Stimulated activated CD4-positive, alpha-beta T cell treated with anti-CD3 and anti-CD28 coated beads, Interleukin-2, amount 100 ng/mL, for 48 hours (primary cell): Measurements from ENCODE around the gene CEP170B.
"Not testable (repeated sequence)": the region's sequence is repeated elsewhere in the genome, so short reads cannot be mapped to it uniquely, and the experiment has no call there.

Experiments used
- DNase-seq, 2 donors: peaks; one replicate each; pipeline ENCODE4 v3.0.0-alpha.2; 2020

CEP170B gene

DNA sequence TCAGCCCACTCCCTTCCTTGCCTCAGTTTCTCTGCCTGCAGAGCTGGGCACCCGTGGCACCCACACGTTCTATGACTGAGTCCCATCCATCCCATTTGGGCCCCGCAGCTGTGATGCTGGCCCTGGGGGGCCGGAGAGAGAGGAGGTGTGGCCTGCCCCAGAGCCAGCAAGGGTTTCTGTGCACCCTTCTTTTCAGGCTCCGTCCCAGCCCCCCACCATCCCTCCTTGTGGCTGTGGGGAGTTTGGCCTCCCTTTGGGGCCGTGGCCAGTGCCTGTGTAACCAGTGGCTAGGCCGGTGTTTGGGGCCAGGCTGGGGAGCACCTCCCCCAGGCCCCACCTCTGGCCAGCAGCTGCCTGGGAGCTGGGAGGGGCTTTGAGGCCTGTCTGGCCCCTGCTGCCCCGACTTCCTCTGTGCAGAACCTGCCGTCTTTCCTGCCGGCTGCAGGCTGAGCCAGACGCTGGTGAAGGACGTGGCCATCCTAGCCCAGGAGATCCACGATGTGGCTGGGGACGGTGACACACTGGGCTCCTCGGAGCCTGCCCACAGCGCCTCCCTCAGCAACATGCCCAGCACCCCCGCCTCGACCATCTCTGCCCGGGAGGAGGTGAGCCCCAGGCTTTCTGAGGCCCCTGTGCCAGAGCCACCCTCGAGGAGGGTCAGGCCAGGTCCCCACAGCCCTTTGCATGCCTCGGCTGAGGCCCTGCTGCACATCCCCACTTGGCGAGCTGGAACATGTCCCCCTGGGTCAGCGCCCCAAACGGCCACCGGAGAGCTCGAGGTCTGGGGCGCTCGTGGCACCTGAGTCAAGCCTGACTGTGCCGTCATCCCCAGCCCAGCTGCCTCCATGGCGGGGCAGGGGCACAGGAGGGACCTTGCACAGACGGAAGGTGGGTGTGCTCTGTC lies 27.7 kb downstream of the CEP170B start:
- no peak for DNase-seq

DNA sequence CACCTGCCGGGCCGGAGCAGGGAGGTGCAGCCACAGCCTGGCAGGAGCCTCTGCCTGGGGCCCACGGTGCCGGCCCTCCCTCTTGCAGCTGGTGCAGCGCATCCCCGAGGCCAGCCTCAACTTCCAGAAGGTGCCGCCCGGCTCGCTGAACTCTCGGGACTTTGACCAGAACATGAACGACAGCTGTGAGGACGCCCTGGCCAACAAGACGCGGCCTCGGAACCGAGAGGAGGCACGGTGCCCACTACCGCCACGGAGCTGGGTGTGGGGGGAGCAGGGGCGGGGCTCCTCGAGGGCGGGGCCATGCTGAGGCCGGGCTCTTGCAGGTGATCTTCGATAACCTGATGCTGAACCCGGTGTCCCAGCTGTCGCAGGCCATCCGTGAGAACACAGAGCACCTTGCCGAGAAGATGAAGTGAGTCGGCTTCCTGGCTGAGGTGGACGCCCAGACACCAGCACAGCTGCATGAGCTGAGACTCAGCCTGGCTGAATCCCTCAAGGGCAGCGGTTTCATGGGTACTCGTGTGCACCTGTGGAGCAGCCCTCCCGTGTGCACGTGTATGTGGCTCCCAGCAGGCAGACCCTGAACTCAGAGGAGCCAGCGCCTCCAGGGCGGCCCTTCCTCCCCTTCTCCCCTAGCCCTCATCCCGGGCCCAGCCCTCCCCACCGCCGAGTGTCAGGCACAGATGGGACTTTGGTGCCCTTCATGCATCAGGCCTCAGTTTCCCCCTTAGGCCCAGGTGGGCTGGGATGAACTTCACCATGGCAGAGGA lies 28.6 kb downstream of the CEP170B start:
- DNase-seq = no peak

DNA sequence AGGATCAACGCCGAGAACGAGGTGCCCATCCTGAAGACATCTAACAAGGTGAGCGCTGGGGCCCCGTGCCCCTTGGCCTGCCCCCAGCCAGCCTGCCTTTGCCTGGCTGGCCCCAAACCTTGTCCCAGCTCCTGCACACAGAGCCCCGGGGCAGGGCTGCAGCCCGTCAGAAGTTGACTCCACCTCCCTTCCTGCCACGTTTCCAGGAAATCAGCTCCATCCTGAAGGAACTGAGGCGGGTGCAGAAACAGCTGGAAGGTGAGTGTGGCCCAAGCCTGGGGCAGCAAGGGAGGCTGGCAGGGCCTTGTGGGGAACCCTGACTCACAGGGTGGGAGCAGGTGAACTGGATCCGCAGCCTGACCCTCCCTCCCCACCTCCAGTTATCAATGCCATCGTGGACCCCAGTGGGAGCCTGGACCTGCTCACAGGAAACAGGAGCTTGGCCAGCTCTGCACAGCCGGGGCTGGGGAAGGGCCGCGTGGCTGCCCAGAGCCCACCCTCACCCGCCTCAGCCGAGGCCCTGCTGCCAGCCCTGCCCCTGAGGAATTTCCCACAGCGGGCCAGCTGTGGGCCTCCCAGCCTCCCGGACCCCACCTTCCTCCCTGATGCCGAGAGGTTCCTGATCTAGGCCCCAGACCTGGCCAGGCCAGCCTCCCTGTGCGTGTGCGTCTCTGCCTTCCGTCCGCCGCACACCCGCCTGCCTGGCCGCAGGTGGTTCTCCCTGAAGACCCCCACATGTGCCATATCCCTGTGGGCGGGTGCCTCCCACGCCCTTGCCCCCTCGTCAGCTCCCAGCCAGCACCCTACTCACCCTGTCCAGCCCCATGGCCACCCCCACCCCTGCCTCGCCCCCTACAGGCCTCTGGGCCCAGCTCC lies 29.5 kb downstream of the CEP170B start:
- no peak for DNase-seq

DNA sequence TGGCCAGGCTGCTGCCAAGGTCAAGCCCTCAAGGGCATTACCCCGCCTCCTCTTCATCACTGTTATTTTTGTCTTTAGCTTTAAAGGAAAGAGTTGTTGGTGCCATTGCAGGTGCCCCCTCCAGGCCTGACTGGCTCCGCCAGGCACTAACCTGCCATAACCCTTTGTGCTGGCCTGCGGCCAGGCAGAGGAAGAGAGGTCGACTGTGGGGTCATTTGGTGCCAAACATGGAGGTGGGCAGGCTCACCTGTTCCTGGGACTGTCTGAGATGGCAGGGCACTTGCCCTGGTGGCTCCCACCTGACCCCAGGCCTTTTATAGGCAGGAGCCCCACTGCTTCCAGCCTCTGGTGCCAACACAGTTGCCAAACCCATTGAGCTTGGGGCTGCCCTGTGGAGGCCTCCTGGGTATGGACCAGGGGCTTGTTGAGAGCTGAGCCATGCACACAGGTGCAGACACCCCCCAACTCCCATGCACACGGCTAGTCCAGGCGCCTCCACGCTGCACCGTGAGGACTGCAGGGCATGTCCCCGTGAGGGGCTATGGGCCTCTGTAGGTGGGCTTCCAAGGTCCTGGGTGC lies 30.2 kb downstream of the CEP170B start:
- DNase-seq = no peak

DNA sequence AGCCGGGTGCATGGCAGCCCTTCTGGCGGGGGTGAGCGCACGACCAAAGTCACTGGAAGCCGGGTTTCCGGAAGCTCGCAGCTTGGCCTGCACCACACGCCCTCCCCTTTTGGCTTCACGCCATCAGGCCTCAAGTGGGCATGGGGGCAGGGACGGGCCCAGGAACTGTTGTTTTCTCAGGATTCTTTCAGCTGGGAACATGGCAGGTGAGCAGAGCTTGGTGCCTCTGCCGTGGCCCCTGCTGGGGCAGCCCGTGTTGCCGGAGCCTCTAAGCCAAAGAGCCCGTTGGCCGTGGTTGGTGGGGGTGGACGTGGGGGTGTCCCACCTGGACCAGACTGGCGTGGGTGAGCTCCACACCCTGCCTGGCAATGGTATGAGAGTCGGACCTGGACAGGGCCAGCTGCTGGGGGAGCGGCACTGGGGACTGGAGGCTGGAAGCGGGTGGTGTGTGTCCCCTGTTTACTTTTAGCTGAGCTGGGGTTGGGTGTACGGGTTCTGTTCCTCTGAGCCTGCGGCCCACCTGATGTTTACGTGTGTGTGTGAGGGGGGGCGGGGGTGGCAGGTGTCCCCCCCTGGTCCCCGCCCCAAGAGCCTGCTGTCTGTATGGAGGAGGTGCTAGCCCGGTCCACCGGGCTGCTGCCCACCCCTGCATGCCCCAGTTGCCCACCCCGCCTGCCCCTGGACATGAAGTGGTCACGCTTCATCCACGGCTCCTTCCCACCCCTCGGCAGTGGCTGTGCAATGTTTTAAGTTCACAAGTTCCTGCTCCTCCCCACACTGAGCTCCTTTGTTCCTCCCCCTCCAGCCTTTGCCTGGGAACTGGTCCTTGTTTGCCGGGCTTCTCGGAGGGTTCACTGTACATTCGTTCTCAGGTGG lies 31.0 kb downstream of the CEP170B start:
- no peak for DNase-seq

DNA sequence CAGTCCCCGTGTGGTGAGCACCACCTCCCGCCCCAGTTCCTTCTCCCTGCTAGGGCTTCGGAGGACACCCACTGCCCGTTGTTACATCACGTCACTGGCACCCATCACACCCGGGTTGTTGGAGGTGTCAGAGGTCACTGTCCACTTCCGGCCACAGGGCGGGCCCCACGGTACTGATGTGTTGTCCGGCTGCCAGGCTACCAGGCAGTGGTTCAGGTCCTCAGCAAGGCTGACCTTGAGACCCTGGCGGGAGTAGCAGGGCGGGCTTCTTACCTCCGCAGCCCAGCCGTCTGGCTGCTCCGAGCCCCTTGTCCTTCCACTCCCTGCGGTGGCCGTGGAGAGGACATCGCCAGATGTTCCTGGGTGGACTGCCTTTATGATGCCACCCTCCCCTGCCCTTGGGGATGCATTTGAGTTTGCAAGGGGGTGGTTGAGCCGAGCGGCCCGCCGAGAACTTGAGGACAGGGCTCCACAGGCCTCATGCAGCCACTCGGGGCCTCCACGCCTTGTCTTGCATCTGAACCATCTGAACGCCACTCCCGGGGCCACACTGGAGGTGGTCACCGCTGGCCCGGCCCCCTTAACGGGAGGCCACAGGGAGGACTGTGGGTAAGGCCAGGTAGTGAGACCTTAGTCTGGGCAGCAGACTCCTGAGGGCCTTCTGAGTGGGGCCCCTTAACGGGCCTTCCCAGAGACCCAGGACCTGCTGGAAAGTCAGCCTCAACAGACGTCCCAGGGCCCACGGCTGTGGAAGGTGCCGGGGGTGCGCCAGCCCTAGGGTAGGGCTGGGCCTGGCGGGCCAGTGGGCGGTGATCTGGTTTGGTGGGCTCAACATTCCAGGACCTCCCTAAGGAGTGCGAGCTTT lies 32.5 kb downstream of the CEP170B start:
- DNase-seq = no peak

DNA sequence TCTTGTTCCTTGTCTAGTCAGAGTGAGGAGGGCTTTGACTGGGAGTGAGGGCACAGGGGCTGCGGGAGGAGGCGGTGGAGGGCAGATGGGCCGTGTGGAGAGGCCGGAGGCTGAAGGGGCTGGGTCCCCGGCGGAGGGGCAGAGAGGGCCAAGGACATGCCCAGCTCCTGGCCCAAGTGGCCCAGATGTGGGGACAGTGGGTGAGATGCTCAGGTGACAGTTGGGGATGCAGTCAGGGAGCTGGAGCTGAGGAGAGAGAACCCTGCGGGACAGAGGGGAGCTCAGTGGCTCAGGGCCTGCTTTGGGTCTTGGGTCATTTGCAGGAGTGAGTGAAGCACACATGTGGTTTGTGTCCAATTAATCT lies 33.1 kb downstream of the CEP170B start:
- no peak for DNase-seq

DNA sequence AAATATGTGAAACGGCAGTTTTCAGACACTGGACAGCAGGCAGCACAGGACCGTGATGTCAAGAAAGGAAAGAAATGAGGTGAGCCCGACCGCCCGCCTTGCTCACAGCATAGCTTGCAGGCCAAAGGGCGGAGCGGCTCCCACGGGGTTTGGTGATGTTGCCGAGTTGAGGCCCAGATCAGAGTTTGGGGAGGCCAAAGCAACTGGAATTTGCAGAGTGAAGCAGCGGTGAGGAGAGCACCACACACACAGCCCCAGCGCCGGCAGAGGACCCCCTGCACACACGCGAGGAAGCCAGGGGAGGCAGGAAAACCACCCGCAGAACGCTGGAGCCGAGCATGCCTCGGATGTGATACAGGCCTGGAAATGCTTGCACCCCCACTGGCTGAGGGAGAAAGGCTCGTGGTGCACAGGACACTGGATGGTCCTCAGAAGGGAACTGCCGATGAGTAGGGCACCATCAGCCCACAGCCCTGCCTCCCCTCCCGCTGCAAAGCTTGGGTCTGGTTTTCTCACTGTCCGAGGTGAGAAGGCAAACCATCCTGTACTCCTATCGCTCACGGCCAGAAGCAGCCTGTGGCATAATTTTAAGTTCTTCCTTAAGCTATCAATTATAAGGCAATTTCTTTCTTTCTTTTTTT lies 33.9 kb downstream of the CEP170B start:
- DNase-seq = no peak

DNA sequence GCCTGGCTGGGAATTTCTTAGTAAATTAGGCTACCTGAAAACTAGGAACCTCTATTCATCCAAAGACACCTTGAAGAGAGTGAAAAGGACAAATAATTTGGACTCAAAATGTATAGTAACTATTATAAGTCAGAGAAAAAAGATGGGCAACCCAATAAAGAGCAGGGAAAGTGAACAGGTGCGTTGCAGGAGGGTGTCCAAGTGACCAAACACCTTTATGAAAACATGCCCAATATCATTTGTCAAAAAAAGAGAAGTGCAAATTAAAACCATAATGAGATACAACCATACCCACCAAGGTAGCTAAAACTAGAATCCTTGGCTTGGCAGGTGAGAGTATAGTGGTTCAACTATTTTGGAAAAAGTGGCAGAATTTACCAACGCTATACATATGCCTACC lies 34.7 kb downstream of the CEP170B start:
- DNase-seq = no peak

DNA sequence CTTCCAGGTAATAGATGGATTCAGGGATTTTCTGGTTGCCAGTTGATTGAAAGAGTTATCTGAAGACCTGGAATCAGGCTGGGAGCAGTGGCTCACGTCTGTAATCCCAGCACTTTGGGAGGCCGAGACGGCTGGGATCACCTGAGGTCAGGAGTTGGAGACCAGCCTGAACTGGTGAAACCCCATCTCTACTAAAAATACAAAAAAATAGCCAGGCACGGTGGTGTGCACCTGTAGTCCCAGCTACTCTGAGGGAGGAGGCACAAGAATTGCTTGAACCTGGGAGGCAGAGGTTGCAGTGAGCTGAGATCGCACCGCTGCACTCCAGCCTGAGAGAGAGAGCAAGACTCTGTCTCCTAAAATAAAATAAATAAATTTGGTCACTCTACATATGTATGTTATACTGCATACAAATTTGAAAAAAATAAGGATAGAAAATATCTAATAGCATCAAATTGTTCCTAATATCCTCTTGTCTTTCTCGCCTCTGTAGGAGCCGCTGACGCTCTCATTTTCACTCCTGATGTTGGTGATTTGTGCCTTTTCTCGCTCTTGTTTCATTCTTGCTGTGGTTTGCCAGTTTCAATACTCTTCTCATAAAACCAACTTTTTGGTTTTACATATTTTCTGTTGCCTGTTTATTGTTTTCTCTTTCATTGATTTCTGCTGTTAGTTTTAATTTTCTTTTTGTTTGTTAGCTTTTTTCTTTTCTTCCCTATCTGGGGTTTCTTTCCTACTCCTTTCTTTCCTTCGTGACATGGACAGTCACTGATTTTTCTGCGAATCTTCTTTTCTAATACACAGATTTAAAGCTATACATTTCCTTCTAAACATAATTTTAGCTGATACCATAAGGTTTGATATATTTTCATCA lies 35.8 kb downstream of the CEP170B start:
- no peak for DNase-seq

DNA sequence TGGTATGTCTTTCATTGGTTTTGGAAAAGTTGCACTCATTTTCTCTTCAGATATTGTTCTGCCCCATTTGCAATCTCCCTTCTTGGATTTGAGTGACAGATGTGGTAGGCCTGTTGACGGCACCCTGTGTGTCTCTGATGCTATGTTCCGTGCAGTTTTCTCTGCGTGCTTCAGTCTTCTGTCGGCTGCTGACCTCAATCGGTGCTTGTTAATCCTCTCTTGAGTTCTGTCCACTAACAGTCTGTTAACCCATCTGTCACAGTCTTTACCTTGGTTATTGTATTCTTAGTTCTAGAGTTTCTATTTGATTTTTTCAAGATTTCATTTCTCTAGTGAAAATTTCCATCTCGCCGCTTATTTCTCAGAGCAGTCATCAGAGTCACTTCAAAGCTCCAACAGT lies 38.9 kb downstream of the CEP170B start:
- no peak for DNase-seq

DNA sequence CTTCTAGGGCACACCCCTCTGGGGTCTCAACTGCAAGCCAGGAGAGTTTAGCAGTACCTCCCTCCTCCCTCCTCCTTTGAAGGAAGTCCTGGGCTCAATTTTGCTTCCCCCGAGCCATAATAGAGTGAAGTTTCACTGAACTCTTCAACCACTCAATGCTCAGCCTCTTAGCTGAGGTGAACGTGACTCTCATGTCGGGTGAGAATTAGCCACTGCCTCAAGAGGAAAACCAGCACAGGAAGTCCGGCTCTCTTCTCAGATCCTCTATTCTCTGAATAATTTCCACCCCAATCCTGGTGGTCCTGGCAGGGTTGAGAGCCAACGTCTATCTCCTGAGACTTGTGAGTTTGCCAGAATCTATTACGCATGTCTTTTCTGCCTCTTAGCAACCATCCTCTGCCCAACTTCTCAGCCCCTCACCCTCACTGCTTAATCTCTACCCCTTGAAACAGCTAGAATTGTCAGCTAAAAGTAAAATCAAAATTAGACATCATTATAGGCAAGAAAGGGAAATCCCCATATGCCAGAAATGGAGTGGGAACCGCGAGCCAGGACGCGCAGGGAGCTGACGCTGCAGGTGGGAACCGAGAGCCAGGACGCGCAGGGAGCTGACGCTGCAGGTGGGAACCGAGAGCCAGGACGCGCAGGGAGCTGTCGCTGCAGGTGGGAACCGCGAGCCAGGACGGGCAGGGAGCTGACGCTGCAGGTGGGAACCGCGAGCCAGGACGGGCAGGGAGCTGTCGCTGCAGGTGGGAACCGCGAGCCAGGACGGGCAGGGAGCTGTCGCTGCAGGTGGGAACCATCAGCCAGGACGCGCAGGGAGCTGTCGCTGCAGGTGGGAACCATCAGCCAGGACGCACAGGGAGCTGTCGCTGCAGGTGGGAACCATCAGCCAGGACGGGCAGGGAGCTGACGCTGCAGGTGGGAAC lies 39.8 kb downstream of the CEP170B start:
- not testable (repeated sequence) for DNase-seq

DNA sequence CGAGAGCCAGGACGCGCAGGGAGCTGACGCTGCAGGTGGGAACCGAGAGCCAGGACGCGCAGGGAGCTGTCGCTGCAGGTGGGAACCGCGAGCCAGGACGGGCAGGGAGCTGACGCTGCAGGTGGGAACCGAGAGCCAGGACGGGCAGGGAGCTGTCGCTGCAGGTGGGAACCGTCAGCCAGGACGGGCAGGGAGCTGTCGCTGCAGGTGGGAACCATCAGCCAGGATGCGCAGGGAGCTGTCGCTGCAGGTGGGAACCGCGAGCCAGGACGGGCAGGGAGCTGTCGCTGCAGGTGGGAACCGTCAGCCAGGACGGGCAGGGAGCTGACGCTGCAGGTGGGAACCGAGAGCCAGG lies 40.5 kb downstream of the CEP170B start:
- DNase-seq = not testable (repeated sequence)

DNA sequence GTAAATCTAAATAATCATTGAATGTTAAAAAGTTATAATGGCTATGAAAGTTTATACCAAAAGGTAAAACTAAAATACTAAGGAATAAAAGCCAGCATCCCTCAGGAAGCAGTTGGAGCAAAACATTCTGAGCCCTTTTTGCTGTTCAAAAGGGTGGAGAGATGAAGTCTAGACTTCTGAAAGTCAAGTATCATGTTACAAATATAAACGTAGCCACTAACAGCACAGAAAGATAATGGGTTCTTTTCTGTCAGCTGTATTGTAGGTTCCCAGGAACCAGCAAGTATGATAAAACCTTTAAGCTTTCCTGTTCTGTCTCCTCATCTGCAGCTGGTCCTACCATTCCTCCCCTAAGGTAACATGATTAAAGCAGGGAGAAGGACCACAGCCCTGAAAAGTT lies 43.2 kb downstream of the CEP170B start:
- no peak for DNase-seq

DNA sequence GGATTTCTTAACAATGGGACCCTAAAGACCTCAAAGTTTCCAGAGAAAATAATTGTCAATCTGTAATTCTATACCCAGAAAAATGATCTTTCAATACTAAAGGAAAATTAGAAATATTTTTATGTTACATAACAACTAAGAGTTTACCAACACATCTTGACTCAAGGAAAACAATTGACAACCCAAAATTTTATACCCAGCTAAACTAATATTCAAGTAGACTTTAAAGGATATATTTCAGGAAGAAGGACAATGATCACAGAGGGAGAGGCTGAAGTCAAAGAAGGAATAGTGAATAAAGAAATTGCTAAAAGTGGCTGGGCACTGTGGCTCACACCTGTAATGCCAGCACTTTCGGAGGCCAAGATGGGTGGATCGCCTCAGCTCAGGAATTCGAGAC lies 47.0 kb downstream of the CEP170B start:
- no peak for DNase-seq

DNA sequence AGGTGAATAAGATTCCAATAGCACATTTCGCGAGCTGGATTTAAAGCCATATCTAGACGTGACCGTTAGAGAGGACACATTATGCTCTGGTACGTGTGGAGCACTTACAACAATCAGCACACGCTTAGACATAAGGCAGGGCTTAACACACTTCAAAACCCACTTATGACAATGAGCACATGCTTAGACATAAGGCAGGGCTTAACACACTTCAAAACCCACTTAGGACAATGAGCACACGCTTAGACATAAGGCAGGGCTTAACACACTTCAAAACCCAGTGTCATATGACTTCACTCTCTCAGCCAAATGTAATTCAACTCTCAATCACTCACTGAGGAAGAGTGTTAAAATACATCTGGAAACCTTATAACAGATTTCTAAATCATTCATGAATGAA lies 48.4 kb downstream of the CEP170B start:
- no peak for DNase-seq

DNA sequence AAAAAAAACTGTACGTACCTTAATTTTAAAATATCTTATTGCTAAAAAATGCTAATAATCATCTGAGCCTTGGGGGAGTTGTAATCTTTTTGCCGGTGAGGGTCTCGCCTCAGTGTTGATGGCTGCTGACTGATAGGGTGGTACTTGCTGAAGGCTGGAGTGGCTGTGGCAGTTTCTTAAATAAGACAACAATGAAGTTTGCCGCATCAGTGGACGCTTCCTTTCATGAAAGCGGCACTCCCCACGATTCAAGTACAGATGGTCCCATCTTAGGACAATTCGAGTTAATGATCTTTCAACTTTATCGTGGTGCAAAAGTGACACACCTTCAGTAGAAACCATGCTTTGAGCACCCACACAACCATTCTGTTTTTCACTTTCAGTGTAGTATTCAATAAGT lies 52.0 kb downstream of the CEP170B start:
- no peak for DNase-seq

DNA sequence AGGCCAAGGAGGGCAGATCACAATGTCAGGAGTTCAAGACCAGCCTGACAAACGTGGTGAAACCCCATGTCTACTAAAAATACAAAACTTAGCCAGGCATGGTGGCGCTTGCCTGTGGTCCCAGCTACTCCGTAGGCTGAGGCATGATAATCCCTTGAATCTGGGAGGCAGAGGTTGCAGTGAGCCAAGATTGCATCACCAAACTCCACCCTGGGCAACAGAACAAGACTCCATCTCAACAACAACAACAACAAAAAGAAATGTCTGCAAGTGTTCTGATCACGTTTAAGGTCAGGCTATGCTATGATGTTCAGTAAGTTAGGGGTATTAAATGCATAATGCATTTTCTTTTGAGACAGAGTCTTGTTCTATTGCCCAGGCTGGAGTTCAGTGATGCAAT lies 52.9 kb downstream of the CEP170B start:
- DNase-seq = no peak
